Activated CD8-positive, alpha-beta memory T cell treated with anti-CD3 and anti-CD28 coated beads, Interleukin-2, amount 50 U/mL, for 4 hours (primary cell): Measurements from ENCODE around the gene OAS3.
"Not testable (repeated sequence)": the region's sequence is repeated elsewhere in the genome, so short reads cannot be mapped to it uniquely, and the experiment has no call there.

Experiments used
- DNase-seq: peaks from one replicate; pipeline ENCODE4 v3.0.0-alpha.2; 2020

Gene OAS3

GRCh38 chr12:112987561-112987960, 49.3 kb downstream of the OAS3 start:
- DNase-seq, result no peak

DNA sequence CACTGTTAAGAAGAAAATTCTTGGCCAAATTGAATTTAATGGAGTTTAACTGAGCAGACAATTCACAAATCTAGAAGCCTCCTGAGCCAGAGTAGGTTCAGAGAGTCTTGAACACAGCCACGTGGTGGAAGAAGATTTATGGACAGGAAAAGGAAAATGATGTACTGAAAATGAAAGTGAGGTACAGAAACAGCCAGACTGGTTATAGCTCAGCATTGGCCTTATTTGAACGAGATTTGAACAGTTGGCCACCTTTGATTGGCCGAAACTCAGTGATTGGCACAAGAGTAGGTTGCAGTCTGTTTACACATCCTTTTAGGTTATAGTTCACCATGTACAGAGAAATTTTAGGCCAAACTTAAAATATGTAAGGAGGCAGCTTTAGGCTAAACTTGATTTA, 50.0 kb downstream of the OAS3 start:
- no peak for DNase-seq

DNA sequence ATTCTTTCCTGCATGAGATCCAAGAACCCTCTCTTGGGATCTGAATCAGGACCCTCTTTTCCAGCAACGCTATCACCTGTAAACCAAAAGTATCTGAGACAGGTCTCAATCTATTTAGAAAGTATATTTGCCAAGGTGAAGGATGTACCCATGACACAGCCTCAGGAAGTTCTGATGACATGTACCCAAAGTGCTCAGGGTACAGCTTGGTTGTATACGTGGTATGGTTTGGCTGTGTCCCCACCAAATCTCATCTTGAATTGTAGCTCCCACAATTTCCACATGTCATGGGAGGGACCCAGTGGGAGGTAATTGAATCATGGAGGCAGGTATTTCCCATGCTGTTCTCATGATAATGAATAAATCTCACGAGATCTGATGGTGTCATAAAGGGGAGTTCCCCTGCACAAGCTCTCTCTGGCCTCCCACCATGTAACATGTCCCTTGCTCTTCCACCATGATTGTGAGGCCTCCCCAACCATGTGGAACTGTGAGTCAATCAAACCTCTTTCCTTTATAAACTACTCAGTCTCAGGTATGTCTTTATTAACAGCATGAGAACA, 50.6 kb downstream of the OAS3 start:
- not testable (repeated sequence) for DNase-seq

DNA sequence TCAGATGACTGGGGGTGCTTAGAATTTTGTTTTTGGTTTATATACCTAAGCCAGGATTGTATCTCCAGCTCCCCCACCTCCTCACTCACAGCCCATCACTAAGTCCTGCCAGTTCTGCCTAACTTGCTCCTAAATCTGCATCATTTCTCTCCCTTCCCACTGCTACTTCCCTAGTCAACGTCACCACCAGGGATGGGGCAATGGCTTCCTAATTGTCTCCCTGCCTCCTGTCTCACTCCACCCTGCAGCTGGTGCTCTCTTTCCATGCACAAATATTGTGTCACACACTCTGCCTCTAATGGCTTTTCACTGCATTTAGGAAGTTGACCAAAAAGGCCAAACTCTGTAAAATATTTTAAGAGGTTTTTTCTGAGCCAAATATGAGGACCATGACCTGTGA, 51.5 kb downstream of the OAS3 start:
- DNase-seq, result no peak

DNA sequence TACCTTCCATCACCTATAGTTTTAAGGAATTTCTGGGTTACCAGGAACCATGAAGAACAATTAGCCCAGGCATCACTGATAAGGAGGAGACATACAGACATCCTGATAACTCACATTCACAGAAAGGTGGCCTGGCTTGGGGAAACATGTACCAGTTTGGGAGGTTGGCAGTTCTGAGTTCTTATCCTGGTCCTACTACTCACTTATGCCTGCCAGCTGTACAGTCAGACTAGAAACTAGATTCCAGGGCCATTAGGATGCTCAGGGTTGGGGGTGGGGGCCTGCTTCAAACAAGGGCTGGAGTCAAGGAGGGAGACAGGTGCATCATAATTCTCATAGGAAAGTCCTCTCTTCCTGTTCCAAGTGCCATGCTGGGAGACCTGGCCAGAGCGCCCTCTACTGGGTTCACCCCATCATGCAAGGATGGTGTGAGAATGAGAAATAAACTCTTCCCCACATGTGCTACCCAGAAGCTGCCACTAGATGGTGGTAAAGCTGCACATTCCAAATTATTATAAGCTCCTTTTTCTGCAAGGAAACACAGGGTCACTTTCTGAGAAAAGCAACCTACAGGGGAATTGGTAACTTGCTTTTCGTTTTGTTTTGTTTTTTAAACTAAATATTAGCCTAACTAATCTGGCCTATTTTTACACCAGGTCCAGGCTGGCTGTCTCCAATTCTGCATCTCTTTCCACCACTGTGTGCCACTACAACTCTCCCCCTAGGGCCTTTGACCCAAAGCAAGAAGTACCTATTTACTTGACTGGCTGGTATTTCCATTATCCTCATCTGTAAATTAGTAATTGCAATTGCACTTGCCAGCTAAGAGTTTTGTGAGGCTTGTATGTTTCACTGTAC, 54.5 kb downstream of the OAS3 start:
- DNase-seq, result peak; percentile 19

- no peak for DNase-seq
Measured at GRCh38 chr12:112995008-112995407, 56.7 kb downstream of the OAS3 start.

DNA sequence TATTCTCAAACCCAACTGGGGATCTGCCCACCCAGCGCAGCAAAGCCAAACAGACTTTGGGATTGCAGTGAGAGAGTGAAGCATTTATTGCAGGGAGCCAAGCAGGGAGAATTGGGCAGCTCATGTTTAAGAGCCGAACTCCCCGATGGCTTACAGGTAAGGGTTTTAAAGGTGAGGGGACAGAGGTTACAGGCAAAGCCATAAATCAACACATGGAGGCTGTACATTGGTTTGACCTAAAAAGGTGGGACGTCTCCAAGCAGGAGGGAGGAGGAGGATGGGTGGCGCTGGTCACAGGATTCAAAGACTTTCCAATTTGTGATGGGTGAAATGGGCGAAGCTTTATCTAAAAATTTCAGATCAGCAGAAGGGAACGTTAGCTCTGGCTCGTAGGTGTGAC, 58.2 kb downstream of the OAS3 start:
- DNase-seq, result no peak

GRCh38 chr12:112997506-112997905, 59.2 kb downstream of the OAS3 start:
- no peak for DNase-seq

DNA sequence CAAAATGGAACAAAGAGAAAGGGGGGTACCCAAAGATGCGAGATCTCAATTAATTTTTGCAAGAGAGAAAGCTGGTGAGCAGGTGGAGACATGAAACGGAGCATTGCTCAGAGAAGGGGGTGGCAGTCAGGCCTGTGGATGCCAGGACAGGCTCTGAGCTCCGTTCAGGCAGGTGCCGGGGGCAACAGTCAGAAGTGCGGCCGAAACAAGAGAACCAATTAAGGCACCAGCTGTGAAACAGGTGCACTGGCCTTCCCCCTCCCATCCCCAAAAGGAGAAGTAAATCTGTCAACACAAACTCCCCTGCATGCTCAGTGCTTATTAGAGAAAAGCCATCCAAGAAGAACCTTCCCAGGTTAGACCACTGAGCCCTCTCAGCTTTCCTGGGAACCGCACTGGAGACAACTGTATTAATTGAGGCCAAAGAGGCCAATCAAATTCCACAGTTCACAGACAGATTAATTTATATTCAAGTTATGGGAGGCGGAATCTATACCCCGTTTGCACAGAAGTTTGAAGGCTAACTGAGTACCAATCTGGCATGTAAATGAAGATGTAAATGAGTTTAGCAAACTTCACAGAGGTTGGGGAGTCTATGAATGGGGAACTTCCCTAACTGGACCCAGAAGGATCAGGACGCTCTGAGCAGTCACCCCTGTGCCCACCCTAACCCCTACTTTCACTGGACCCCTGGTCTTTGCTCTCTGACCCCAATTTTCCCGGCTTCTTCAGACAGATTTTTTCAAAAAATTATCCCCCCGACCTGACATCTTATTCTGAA, 60.9 kb downstream of the OAS3 start:
- DNase-seq, result no peak

- no peak for DNase-seq
Measured at GRCh38 chr12:113000433-113000832, 62.2 kb downstream of the OAS3 start.

- no peak for DNase-seq
Measured at GRCh38 chr12:113002155-113002554, 63.9 kb downstream of the OAS3 start.

DNA sequence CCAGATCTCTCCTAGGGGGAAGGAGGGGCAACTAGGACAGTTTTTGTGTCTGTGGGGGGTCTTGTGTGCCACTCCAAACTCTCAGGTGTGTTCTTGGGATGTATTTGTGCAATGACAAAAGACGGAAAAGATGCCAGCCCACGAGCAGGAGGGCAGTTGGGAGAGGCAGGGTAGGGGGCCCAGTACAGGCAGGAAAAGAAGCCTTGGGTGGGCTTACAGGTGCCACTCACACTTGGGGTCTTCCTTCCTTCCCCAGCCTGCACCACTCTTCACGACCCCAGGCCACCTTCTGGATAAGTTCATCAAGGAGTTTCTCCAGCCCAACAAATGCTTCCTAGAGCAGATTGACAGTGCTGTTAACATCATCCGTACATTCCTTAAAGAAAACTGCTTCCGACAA, 64.4 kb downstream of the OAS3 start:
- DNase-seq, result no peak

GRCh38 chr12:113003636-113004035, 65.4 kb downstream of the OAS3 start:
- DNase-seq, result no peak

GRCh38 chr12:113005762-113006161, 67.5 kb downstream of the OAS3 start:
- DNase-seq, result no peak

DNA sequence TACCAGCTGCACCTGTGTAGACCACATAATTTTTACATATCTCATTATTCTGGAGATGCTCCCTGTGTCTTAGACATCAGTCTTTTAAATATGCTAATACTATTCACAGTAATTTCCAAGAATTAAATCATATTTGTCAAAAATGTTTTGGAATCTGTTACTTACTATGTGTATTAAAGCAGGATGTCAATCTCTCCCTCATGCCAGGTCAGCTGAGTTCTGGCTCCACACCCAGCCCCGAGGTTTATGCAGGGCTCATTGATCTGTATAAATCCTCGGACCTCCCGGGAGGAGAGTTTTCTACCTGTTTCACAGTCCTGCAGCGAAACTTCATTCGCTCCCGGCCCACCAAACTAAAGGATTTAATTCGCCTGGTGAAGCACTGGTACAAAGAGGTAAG, 67.9 kb downstream of the OAS3 start:
- no peak for DNase-seq

GRCh38 chr12:113006641-113007040, 68.4 kb downstream of the OAS3 start:
- DNase-seq, result no peak

- no peak for DNase-seq
Measured at GRCh38 chr12:113007166-113007565, 68.9 kb downstream of the OAS3 start.

- no peak for DNase-seq
Measured at GRCh38 chr12:113010701-113011100, 72.4 kb downstream of the OAS3 start.

DNA sequence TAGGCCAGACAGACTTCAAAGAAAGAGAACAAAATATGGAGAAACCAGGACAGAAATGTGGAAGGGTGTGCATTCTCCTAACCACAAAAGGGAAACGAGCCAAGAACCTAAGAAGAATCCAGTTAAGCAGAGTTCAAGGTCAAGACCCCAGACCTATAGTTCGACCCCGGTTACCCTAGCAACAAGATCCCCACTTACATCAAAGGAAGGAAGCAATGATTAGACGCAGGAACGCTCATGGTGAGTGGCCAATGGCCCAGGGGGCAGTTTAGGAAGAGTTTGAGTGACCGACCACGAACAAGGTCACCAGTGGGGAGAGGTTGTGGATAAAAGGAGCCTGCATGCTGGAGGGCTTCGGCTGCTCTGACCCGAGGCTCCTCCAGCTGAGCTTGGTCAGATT, 76.3 kb downstream of the OAS3 start:
- DNase-seq, result no peak

GRCh38 chr12:113016796-113017195, 78.5 kb downstream of the OAS3 start:
- DNase-seq, result no peak

DNA sequence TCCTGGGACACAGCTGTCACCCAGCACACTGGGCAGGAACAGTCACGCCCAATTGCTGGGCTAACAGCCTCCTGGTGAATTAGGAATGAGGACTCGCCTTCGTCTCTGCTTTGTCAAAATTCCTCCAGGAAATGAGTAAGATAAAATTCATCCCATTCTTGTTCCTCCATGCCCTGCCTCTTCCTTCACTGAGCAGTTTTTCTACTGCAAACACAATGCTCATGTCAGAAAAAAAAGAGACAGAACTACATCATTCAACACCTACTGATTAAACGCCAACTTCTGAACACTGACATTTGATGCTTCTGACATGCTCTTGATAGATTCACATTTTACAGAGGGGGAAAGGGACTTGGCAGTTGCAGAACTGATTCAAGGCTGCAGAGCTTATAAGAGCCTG, 80.8 kb downstream of the OAS3 start:
- DNase-seq, result no peak

DNA sequence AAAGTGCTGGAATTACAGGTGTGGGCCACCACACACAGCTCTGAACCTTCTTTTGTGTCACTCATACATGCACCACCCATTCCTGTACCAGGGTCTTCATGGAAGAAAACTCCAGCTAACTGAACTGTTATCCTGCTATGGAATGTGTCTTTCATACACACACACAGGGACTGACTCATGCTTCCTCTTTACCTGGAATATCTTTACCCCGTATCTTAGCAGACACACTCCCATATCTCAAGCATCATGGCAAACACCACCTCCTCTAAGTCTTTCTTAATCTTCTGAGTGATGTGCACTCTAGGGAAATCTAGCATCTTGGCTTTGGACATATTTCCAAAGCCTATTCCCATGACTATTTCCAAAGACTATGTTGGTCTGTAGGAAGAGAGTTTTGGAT, 83.2 kb downstream of the OAS3 start:
- no peak for DNase-seq
